B cell (primary cell): Measurements from ENCODE around the gene ESYT2. TPM values are rescaled to one million over a fixed set of nuclear protein-coding genes. Genes with fewer than 3 reads are reported as not detected.

Experiments used
- ATAC-seq: fragments of 200-7000 bp; cut with Tn5 transposase; one replicate; pipeline ENCODE4 v1.10.0; 2021; ENCODE audit warnings: low read depth, mild to moderate bottlenecking, moderate number of reproducible peaks, moderate library complexity
- CTCF ChIA-PET: fragments of 350-600 bp; sonication (Branson Sonifier 250); formaldehyde crosslinking; loops from one replicate; lab custom pipeline; 2021; ENCODE audit warnings: antibody characterized with exemption, inconsistent platforms; lab: Charles Lee
- POLR2A ChIA-PET: fragments of 350-600 bp; sonication (Branson Sonifier 250); formaldehyde crosslinking; loops from one replicate; lab custom pipeline; 2021; ENCODE audit warnings: antibody characterized with exemption; lab: Charles Lee
- DNase-seq: peaks from one replicate; pipeline ENCODE4 v3.0.0; 2013
- H2AFZ ChIP-seq: 2 replicates; pipeline ENCODE4 v1.6.1; 2012; ENCODE audit warnings: mild to moderate bottlenecking, low read depth, low read length; ENCODE audit not compliant: insufficient read depth, poor library complexity, severe bottlenecking
- H3K27ac ChIP-seq, 2 donors: 1 replicate in 1 of 2; 2 replicates in 1 of 2; pipeline ENCODE4 v1.5.1; 2012 to 2013; ENCODE audit warnings: low read length in 2 of 2, mild to moderate bottlenecking in 2 of 2, moderate library complexity in 1 of 2
- H3K27me3 ChIP-seq, 4 experiments: fragments of 200-600 bp in 1 of 4; sonication (generic) in 1 of 4; replicated peaks in 1 of 4; 1 replicate in 2 of 4; 2 replicates in 2 of 4; pipeline versions ENCODE4 v1.6.1 to v1.7.0; 2013 to 2016; ENCODE audit warnings: low read length in 3 of 4, mild to moderate bottlenecking in 2 of 4, mixed read lengths in 1 of 4, moderate library complexity in 1 of 4; ENCODE audit not compliant: insufficient read depth in 4 of 4, control insufficient read depth in 3 of 4; ENCODE audit errors: control extremely low read depth in 1 of 4
- H3K36me3 ChIP-seq, 2 experiments: replicated peaks in 1 of 2; 1 replicate in 1 of 2; 2 replicates in 1 of 2; pipeline versions ENCODE4 v1.6.1 to v1.7.1; 2013; ENCODE audit warnings: low read length in 1 of 2; ENCODE audit not compliant: insufficient read depth in 2 of 2, control insufficient read depth in 1 of 2; ENCODE audit errors: control extremely low read depth in 1 of 2, extremely low read depth in 1 of 2
- H3K4me1 ChIP-seq, 2 donors: fragments of 200-600 bp in 1 of 2; sonication (generic) in 1 of 2; 1 replicate in 1 of 2; 2 replicates in 1 of 2; pipeline versions ENCODE4 v1.5.1 to v1.6.1; 2013 to 2017; ENCODE audit warnings: low read length in 2 of 2; ENCODE audit not compliant: control insufficient read depth in 2 of 2, insufficient read depth in 2 of 2
- H3K4me2 ChIP-seq: replicated peaks from 2 replicates; pipeline ENCODE3; 2012; ENCODE audit warnings: mild to moderate bottlenecking, low read depth, low read length; ENCODE audit not compliant: poor library complexity, severe bottlenecking
- H3K4me3 ChIP-seq, 5 experiments: fragments of 200-600 bp in 1 of 5; sonication (generic) in 1 of 5; 1 replicate in 3 of 5; 2 replicates in 2 of 5; pipeline versions ENCODE4 v1.5.1 to v1.7.0; 2011 to 2016; ENCODE audit warnings: low read length in 4 of 5, mild to moderate bottlenecking in 4 of 5, low read depth in 2 of 5, control low read depth in 1 of 5, moderate library complexity in 1 of 5; ENCODE audit not compliant: insufficient read depth in 1 of 5; ENCODE audit errors: control extremely low read depth in 1 of 5, extremely low read depth in 1 of 5
- H3K79me2 ChIP-seq: fragments of 200-600 bp; sonication (generic); one replicate; pipeline ENCODE4 v1.6.0; 2016; ENCODE audit warnings: low read length; ENCODE audit not compliant: control insufficient read depth, insufficient read depth
- H3K9ac ChIP-seq: fragments of 200-600 bp; sonication (generic); 2 replicates; pipeline ENCODE4 v1.6.1; 2017; ENCODE audit warnings: mild to moderate bottlenecking, low read length, moderate library complexity
- H3K9me3 ChIP-seq, 3 donors: one replicate each; pipeline versions ENCODE4 v1.6.1 to v1.7.1; 2013; ENCODE audit warnings: low read length in 2 of 3; ENCODE audit not compliant: control insufficient read depth in 2 of 3, insufficient read depth in 1 of 3; ENCODE audit errors: control extremely low read depth in 1 of 3
- H4K20me1 ChIP-seq: 2 replicates; pipeline ENCODE4 v1.6.0; 2012; ENCODE audit warnings: mild to moderate bottlenecking, low read length; ENCODE audit not compliant: insufficient read depth, control insufficient read depth, poor library complexity, severe bottlenecking
- H3K27ac Mint-ChIP-seq: one replicate; pipeline ENCODE4 v1.8.0; 2021; ENCODE audit warnings: mixed read lengths
- H3K27me3 Mint-ChIP-seq: one replicate; pipeline ENCODE4 v1.8.0; 2021; ENCODE audit warnings: mixed read lengths
- H3K4me1 Mint-ChIP-seq: one replicate; pipeline ENCODE4 v1.8.0; 2021; ENCODE audit warnings: mixed read lengths
- H3K4me3 Mint-ChIP-seq: one replicate; pipeline ENCODE4 v1.8.0; 2021; ENCODE audit warnings: mixed read lengths
- H3K9me3 Mint-ChIP-seq: one replicate; pipeline ENCODE4 v1.8.0; 2022; ENCODE audit warnings: mixed read lengths; ENCODE audit not compliant: insufficient read depth
- CTCF ChIP-seq: fragments of 200-600 bp; IDR thresholded peaks from one replicate; pipeline ENCODE4 v1.8.0; 2022; ENCODE audit warnings: antibody characterized with exemption, mild to moderate bottlenecking
- EZH2 ChIP-seq: IDR thresholded peaks from 2 replicates; pipeline ENCODE4 v1.6.1; 2012; ENCODE audit warnings: borderline replicate concordance, low read depth, mild to moderate bottlenecking, moderate library complexity, low read length; ENCODE audit not compliant: insufficient read depth, poor library complexity, severe bottlenecking
- intact Hi-C: fragments of 100-400 bp; cut with micrococcal nuclease; formaldehyde crosslinking; loops from one replicate; pipeline ENCODE4 v1.10.0; 2022
- polyA plus RNA-seq: library from polyadenylated mRNA; depleted of rRNA; stranded (reverse); fragments of >200 nt; gene quantifications from 2 replicates; pipeline ENCODE4 v1.2.3, GENCODE V29; 2012
- total RNA-seq, 2 donors: library from RNA; stranded (reverse); fragments of 120-200 nt in 1 of 2; gene quantifications; 1 replicate in 1 of 2; 2 replicates in 1 of 2; pipeline versions ENCODE4 v1.2.3 to v1.2.4, GENCODE V29; 2013 to 2022

Gene ESYT2
- total and polyA plus RNA-seq, 2 donors (not counting 1 experiment from before 2014, with no cell fraction given), result 12.0 to 34.2 TPM

- intact Hi-C loops, result no loop called here
- Histone ChIP-seq H3K9me3 (no peaks in the 10 kb centered on the region), H3K4me1 (no peaks in the 10 kb centered on the region), H3K36me3 (peaks cover 0 to 11% of the 10 kb centered on the region in 2 experiments), H3K4me2 (no peak overlapping the region), H4K20me1 (no peaks in the 10 kb centered on the region), H3K9ac (no peak overlapping the region), H2AFZ (no peak overlapping the region), H3K79me2 (no peaks in the 10 kb centered on the region), H3K4me3 (no peak overlapping the region), H3K27ac (no peak overlapping the region), H3K27me3 (no peaks in the 10 kb centered on the region)
- Mint-ChIP-seq H3K4me1 (no peaks in the 10 kb centered on the region), H3K9me3 (no peaks in the 10 kb centered on the region), H3K27me3 (no peaks in the 10 kb centered on the region), H3K4me3 (no peak overlapping the region), H3K27ac (no peak overlapping the region)
- no peak for ATAC-seq
- ChIA-PET POLR2A (no interaction called here), CTCF (no interaction called here)
- TF ChIP-seq EZH2 (no peak), CTCF (no peak)
- DNase-seq, result no peak
Observed at GRCh38 chr7:158682456-158682855, 146.9 kb downstream of the ESYT2 start.

Other genes with a start within 250 kb of the ESYT2 start
- 1.5 and 2.0 TPM in 2 replicates for gene PTPRN2, start 241.7 kb downstream of the ESYT2 start, total RNA-seq
- gene PTPRN2, start 241.7 kb downstream of the ESYT2 start, polyA plus RNA-seq, result 3.2 and 5.0 TPM in 2 replicates
- 9.8 and 11.4 TPM in 2 replicates for gene NCAPG2, start 124.7 kb downstream of the ESYT2 start, total RNA-seq
- gene NCAPG2, start 124.7 kb downstream of the ESYT2 start, polyA plus RNA-seq, result 2.9 and 3.9 TPM in 2 replicates
- gene DYNC2I1, start 27.0 kb upstream of the ESYT2 start, total RNA-seq, result 17.2 and 19.9 TPM in 2 replicates
- gene DYNC2I1, start 27.0 kb upstream of the ESYT2 start, polyA plus RNA-seq, result 8.7 and 10.2 TPM in 2 replicates